K562 (cell line): ENCODE results near the gene KIRREL1. TPM values are rescaled to one million over a fixed set of nuclear protein-coding genes. Genes with fewer than 3 reads are reported as not detected.

Experiments used
- AFF4 ChIP-seq: sonication (generic); formaldehyde crosslinking; IDR thresholded peaks from 2 replicates; pipeline ENCODE4 v1.8.0; 2023; ENCODE audit warnings: mild to moderate bottlenecking, missing genetic modification reagents
- BHLHE40 ChIP-seq: IDR thresholded peaks from 2 replicates; pipeline ENCODE4 v1.6.1; 2011; ENCODE audit warnings: low read length, improper control_type of control experiment
- C11orf30 ChIP-seq: fragments of 450-650 bp; IDR thresholded peaks from 2 replicates; pipeline ENCODE4 v1.6.1; 2016; ENCODE audit warnings: low read depth, mild to moderate bottlenecking
- FUS ChIP-seq: fragments of 200-400 bp; formaldehyde crosslinking; optimal IDR thresholded peaks from 2 replicates; pipeline ENCODE3; 2017; ENCODE audit warnings: low read depth, low read length
- HMGN3 ChIP-seq: IDR thresholded peaks from 2 replicates; pipeline ENCODE4 v1.6.1; 2011; ENCODE audit warnings: borderline replicate concordance, low read depth, mild to moderate bottlenecking, mixed read lengths, low read length; ENCODE audit not compliant: insufficient read length; ENCODE audit errors: extremely low read depth
- NR2C1 ChIP-seq, 2 experiments: fragments of 450-650 bp; IDR thresholded peaks; 2 replicates each; pipeline ENCODE4 v1.6.1; 2017; ENCODE audit warnings: mild to moderate bottlenecking in 2 of 2, antibody characterized with exemption in 1 of 2, inconsistent platforms in 1 of 2, missing compliant biosample characterization in 1 of 2, missing genetic modification characterization in 1 of 2
- NR3C1 ChIP-seq: sonication (generic); formaldehyde crosslinking; IDR thresholded peaks from 2 replicates; pipeline ENCODE4 v1.8.1; 2022; ENCODE audit warnings: missing genetic modification reagents
- RAD21 ChIP-seq, 2 experiments: fragments of 250-450 bp in 1 of 2; fragments of 450-650 bp in 1 of 2; sonication (Bioruptor Pico) in 1 of 2; formaldehyde crosslinking in 1 of 2; IDR thresholded peaks in 1 of 2; conservative IDR thresholded peaks in 1 of 2; 2 replicates each; pipeline versions ENCODE4 v1.4.0 to v1.8.0; 2020 to 2022; ENCODE audit warnings: mild to moderate bottlenecking in 2 of 2, moderate library complexity in 1 of 2
- RFX5 ChIP-seq: IDR thresholded peaks from 2 replicates; pipeline ENCODE4 v1.6.1; 2011; ENCODE audit warnings: low read depth, mild to moderate bottlenecking, improper control_type of control experiment, low read length
- TCF7L2 ChIP-seq: fragments of 150-350 bp; IDR thresholded peaks from 2 replicates; pipeline ENCODE4 v1.6.1; 2016; ENCODE audit warnings: low read depth, mild to moderate bottlenecking, low read length, moderate library complexity
- ZNF232 ChIP-seq: sonication (generic); formaldehyde crosslinking; IDR thresholded peaks from 2 replicates; pipeline ENCODE4 v1.8.0; 2022; ENCODE audit warnings: mild to moderate bottlenecking, missing genetic modification reagents
- ZNF395 ChIP-seq: fragments of 200-800 bp; sonication (Bioruptor generic); IDR thresholded peaks from 2 replicates; pipeline ENCODE4 v1.6.1; 2017; ENCODE audit warnings: missing genetic modification characterization, missing compliant biosample characterization
- ZNF407 ChIP-seq: fragments of 450-650 bp; IDR thresholded peaks from 2 replicates; pipeline ENCODE4 v1.6.1; 2016; ENCODE audit warnings: low read depth
- polyA plus RNA-seq, 8 experiments: library from polyadenylated mRNA; depleted of rRNA in 4 of 8; stranded (reverse) in 5 of 8; unstranded in 3 of 8; fragments of >200 nt; fragmentation: Nextera tagmentation in 2 of 8; fragmentation: Illumina TruSeq in 1 of 8; extraction: Ambion mirVana in 2 of 8; extraction: Trizol in 1 of 8; gene quantifications; 2 replicates each; pipeline versions ENCODE4 v1.2.1 to v1.2.3, GENCODE V29; 2011 to 2014; ENCODE audit warnings: inconsistent platforms in 1 of 8, missing spikeins in 1 of 8
- total RNA-seq, 7 experiments: library from RNA; depleted of rRNA in 6 of 7; stranded (reverse); fragments of >200 nt in 6 of 7; fragmentation: Illumina TruSeq in 2 of 7; extraction: Trizol in 2 of 7; gene quantifications; 2 replicates each; pipeline versions ENCODE4 v1.2.1 to v1.2.3, GENCODE V29; 2011 to 2021; ENCODE audit warnings: low replicate concordance in 1 of 7

Gene KIRREL1
- total and polyA plus RNA-seq, 9 of the 15 experiments (the other 6 are each of a cell fraction or from before 2014, with no cell fraction given) = under 0.01 to 0.22 (median 0.03) TPM; not detected in 3

- TF ChIP-seq NR3C1 (CRISPR knock-in tag) (no peak), ZNF395 (no peak), AFF4 (CRISPR knock-in tag) (no peak), RFX5 (no peak), HMGN3 (no peak), NR2C1 (IDR thresholded peaks at IDR 0.05) (no peak), NR2C1 (tag; IDR thresholded peaks at IDR 0.05) (no peak), RAD21 (CRISPR knock-in tag; conservative IDR thresholded peaks at IDR 0.05 in 1 of 2, IDR thresholded peaks at IDR 0.05 in 1 of 2) (peak; percentile 80 to 87), C11orf30 (no peak), ZNF407 (no peak), FUS (no peak), BHLHE40 (no peak), ZNF232 (CRISPR knock-in tag) (no peak), TCF7L2 (no peak)
Observed at GRCh38 chr1:157992031-157992832, 1.2 kb upstream of the KIRREL1 start (continued).
